ENCODE data around the gene PDCD1. TPM values are rescaled to one million over a fixed set of nuclear protein-coding genes. Genes with fewer than 3 reads are reported as not detected.

The PDCD1 gene
- total and polyA plus RNA-seq, 9 donors, result 0.13 to 0.57 (median 0.27) TPM; not detected in 2

- Histone ChIP-seq H3K9me3 (no peaks in the 10 kb centered on the region), H3K4me3 (no peak overlapping the region), H3K36me3 (no peaks in the 10 kb centered on the region), H3K4me1 (ENCODE audit: insufficient read depth) (peaks cover 7% of the 10 kb centered on the region), H3K27me3 (no peaks in the 10 kb centered on the region), H3K27ac (no peak overlapping the region)
- no peak for DNase-seq
- intact Hi-C loops (cut with DNase I), result no loop called here
- WGBS, 3 donors, result 91 to 99% (median 96%) methylated on average over 8 of the region's 8 CpGs
- TF ChIP-seq CTCF (IDR thresholded peaks at IDR 0.05) (no peak), EP300 (IDR thresholded peaks at IDR 0.05) (no peak), POLR2A (IDR thresholded peaks at IDR 0.05) (no peak)
Observed at GRCh38 chr2:241884951-241885290, 26.2 kb upstream of the PDCD1 start.

GRCh38 chr2:241882091-241882625 lies 23.5 kb upstream of the PDCD1 start:
- peak overlapping the region; percentile 39 for H3K4me3 ChIP-seq
- H3K27ac ChIP-seq, result peak overlapping the region; percentile 7 to 41
- TF ChIP-seq POLR2A (IDR thresholded peaks at IDR 0.05) (no peak), EP300 (IDR thresholded peaks at IDR 0.05) (no peak), CTCF (IDR thresholded peaks at IDR 0.05) (no peak)
- no peaks in the 10 kb centered on the region for H3K36me3 ChIP-seq
- WGBS, 3 donors, result 3 to 6% (median 5%) methylated on average over 23 of the region's 23 CpGs
- H3K27me3 ChIP-seq, result no peaks in the 10 kb centered on the region
- H3K9me3 ChIP-seq, result no peaks in the 10 kb centered on the region
- intact Hi-C loops (cut with DNase I), result no loop called here
- H3K4me1 ChIP-seq (ENCODE audit: insufficient read depth), result peaks cover 7% of the 10 kb centered on the region
- DNase-seq, result peak in 3 of 5 donors; percentile 65 to 67 (median 67)

- no peak for TF ChIP-seq CTCF (IDR thresholded peaks at IDR 0.05)
- TF ChIP-seq POLR2A (IDR thresholded peaks at IDR 0.05), result no peak
- no peak for TF ChIP-seq EP300 (IDR thresholded peaks at IDR 0.05)
- Histone ChIP-seq H3K27ac (no peak overlapping the region), H3K27me3 (no peaks in the 10 kb centered on the region), H3K9me3 (no peaks in the 10 kb centered on the region), H3K36me3 (no peaks in the 10 kb centered on the region), H3K4me1 (ENCODE audit: insufficient read depth) (peaks cover 7% of the 10 kb centered on the region), H3K4me3 (peak overlapping the region; percentile 63)
- WGBS, 3 donors, result 64 to 70% (median 68%) methylated on average over 15 to 16 of the region's 16 CpGs
- intact Hi-C loops (cut with DNase I), result no loop called here
- no peak for DNase-seq
Observed at GRCh38 chr2:241880311-241881073, 21.8 kb upstream of the PDCD1 start.

GRCh38 chr2:241879326-241879725 lies 20.6 kb upstream of the PDCD1 start:
- Histone ChIP-seq H3K27ac (no peak overlapping the region), H3K4me1 (ENCODE audit: insufficient read depth) (peaks cover 7% of the 10 kb centered on the region), H3K9me3 (no peaks in the 10 kb centered on the region), H3K4me3 (no peak overlapping the region), H3K27me3 (no peaks in the 10 kb centered on the region), H3K36me3 (no peaks in the 10 kb centered on the region)
- intact Hi-C loops (cut with DNase I), result loop anchor here (5.0 to 10.0 kb wide), 3 partner anchors 125 to 145 kb away; partner anchors contain the start of gene D2HGDH (in 2 of the 4)
- TF ChIP-seq CTCF (IDR thresholded peaks at IDR 0.05) (no peak), EP300 (IDR thresholded peaks at IDR 0.05) (no peak), POLR2A (IDR thresholded peaks at IDR 0.05) (no peak)
- DNase-seq, result no peak
- 82 to 87% (median 83%) methylated on average over 9 of the region's 9 CpGs for WGBS, 3 donors

All from ovary (tissue), 9 donors.